ENCODE measurements around the gene IQSEC2.
A peak's percentile ranks its signal among the peaks of the same experiment; 100 is the strongest.

The IQSEC2 gene

GRCh38 chrX:53281321-53281822, at the start of gene IQSEC2:
Gene IQSEC2 (minus strand): TSS chrX:53281584.
- DNase-seq, result peak; percentile 45

GRCh38 chrX:53330331-53330730, 48.9 kb upstream of the IQSEC2 start:
- no peak for DNase-seq

- DNase-seq, result no peak
Observed at GRCh38 chrX:53324803-53325202, 43.4 kb upstream of the IQSEC2 start.

- no peak for DNase-seq
Observed at GRCh38 chrX:53324085-53324484, 42.7 kb upstream of the IQSEC2 start.

GRCh38 chrX:53323196-53323595, 41.8 kb upstream of the IQSEC2 start:
- DNase-seq, result no peak

GRCh38 chrX:53321943-53322497, 40.6 kb upstream of the IQSEC2 start:
- no peak for DNase-seq

GRCh38 chrX:53321230-53321942, 40.0 kb upstream of the IQSEC2 start:
- DNase-seq, result no peak

DNA sequence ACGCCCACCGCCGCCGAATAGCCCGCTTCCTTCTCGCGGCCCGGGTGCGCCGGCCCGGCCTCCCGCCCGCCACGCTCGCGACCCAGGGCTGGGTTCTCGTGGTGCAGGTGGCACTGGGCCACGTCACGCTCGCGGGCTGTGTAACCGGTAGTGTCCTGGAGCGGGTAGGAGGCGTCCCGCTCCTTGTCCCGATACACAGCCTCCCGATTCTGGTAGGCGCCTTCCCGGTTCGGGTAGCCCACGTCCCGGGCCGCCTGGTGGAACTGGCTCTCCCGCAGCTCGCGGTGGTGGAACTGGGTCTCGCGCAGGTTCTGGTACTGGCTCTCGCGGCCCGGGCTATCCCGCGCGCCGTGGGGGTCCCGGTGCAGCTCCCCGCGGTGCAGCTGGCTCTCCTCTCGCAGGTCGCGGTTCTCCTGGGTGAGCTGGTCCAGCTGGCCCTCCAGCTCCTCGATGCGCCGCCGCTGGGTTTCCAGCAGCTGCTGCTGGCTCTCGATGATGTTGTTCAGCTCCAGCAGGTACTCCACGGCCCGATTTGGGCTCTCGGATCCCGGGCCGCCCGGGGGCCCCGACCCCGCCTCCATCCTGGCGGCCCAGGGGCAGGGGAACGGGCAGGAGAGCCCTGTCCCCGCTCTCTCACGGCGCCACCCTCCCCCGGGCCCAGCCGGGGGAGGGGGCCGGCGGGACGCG, 39.3 kb upstream of the IQSEC2 start:
- no peak for DNase-seq

GRCh38 chrX:53319614-53320542, 38.5 kb upstream of the IQSEC2 start:
- no peak for DNase-seq

- no peak for DNase-seq
Observed at GRCh38 chrX:53318766-53319353, 37.5 kb upstream of the IQSEC2 start.

GRCh38 chrX:53317365-53318069, 36.1 kb upstream of the IQSEC2 start:
- peak; percentile 28 for DNase-seq

GRCh38 chrX:53316860-53317237, 35.5 kb upstream of the IQSEC2 start:
- no peak for DNase-seq

- no peak for DNase-seq
Observed at GRCh38 chrX:53316111-53316859, 34.9 kb upstream of the IQSEC2 start.

- no peak for DNase-seq
Observed at GRCh38 chrX:53313728-53314105, 32.3 kb upstream of the IQSEC2 start.

DNA sequence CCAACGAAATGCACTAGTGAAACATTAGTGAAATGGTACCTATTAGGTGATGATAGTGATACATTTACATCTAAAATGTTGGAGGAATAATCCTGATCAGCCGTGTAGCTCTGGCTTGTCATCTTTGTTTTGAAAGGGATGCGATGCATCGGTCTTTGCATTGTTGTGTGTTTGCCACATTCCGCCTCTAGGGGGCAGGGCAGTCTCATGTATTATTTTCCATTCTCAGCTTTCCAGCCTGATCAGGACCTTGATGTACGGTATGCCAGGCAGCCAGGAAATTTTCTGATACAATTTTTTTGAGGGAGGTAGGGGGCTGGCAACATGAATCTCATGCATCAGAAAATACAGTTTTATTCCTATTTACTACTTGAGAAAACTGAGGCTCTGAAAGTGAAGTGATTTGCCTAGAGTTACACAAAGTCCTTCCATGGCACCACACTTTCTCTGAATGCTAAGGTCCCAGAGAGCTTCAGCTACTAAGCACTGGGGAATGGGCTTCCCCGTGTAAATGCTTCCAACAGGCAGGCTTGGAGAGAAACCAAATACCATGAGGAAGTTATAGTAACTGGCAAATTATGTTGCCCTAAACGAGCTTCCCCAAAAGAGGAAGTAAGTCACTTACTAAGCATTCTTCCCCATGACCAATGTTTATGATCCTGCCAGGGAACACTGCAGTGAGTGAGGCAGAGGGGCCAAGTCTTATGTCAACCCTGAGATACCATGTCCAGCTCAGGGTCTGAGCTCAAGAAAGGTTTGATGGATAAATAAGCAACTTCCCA, 31.8 kb upstream of the IQSEC2 start:
- DNase-seq, result peak; percentile 16

- no peak for DNase-seq
Observed at GRCh38 chrX:53309837-53310236, 28.5 kb upstream of the IQSEC2 start.

DNA sequence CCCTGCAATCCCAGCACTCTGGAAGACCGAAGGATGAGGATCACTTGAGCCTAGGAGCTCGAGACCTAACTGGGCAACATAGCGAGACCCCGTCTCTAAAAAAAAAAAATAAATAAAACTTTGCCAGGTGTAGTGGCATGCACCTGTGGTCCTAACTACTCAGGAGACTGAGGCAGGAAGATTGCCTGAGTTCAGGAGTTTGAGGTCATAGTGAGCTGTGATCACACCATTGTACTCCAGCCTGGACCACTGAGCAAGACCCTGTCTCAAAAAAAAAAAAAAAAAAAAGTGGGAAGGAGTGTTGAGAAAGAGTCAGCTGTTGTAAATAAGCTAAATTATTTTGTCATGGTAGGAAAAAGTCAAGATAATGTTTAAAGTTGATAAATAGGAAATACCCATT, 27.5 kb upstream of the IQSEC2 start:
- DNase-seq, result no peak

DNA sequence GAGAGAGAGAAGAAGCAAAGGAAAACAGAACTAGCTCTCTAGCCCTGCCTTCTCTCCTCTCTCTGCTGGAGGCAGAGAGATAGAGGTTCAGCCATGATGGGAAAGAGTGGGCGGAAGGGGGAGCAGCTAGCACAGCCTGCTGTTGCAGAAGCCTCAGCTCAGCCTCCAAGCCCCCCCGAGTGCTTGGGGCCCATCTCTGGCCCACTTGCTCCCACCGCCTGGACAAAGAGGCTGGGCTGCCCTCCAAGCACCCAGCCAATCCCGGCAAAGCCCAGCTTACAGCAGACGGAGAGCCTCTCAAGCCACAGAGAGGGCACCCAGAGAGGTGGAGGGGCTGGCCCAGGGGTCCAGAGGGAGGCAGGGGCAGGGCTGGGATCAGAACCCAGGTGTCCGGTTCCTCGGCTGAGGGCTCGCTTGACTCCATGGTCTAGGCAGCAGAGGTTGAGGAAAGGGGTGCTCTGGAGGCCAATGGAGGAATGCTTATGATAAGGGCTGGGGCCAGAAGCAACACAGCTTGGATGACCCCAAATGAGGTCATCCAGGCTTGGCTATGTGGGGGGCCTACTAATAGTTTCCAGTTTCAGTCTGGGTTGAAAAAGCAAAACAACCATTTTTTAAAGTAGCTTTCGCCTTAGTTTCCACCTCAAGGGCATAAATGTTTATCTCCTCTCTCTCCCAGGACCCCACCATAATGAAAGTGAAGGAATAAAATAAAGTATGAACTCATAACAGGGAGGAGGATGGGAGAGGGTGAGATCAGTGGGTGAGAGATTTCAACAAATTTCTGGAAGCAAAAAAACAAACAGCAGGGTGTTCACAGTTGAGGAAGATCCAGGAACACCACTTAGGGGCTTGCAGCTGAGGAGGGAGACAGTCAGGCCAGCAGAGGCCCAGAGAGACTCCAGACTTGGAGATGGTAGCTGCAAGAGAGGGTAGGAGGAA, 24.9 kb upstream of the IQSEC2 start:
- no peak for DNase-seq

Data from amniotic stem cell (primary cell).